Neutrophil (primary cell): Measurements from ENCODE around the gene GCM1.

Experiments used
- H3K27ac ChIP-seq: fragments of 200-600 bp; sonication (generic); 2 replicates; pipeline ENCODE4 v1.5.1; 2016; ENCODE audit warnings: mild to moderate bottlenecking, moderate library complexity
- H3K27me3 ChIP-seq: fragments of 200-600 bp; sonication (generic); 2 replicates; pipeline ENCODE4 v1.6.0; 2016; ENCODE audit warnings: mild to moderate bottlenecking
- H3K36me3 ChIP-seq: fragments of 200-600 bp; sonication (generic); 2 replicates; pipeline ENCODE4 v1.5.1; 2017
- H3K4me1 ChIP-seq, 2 experiments: fragments of 200-600 bp in 1 of 2; sonication (generic) in 1 of 2; 1 replicate in 1 of 2; 2 replicates in 1 of 2; pipeline versions ENCODE4 v1.5.1 to v1.6.1; 2013 to 2016; ENCODE audit warnings: low read depth in 1 of 2, low read length in 1 of 2, mild to moderate bottlenecking in 1 of 2, moderate library complexity in 1 of 2; ENCODE audit not compliant: control insufficient read depth in 1 of 2, insufficient read depth in 1 of 2
- H3K4me3 ChIP-seq, 2 experiments: fragments of 200-600 bp in 1 of 2; sonication (generic) in 1 of 2; 1 replicate in 1 of 2; 2 replicates in 1 of 2; pipeline ENCODE4 v1.5.1; 2013 to 2016; ENCODE audit warnings: low read depth in 1 of 2, low read length in 1 of 2, mild to moderate bottlenecking in 1 of 2, moderate library complexity in 1 of 2
- H3K9me3 ChIP-seq: fragments of 200-600 bp; sonication (generic); 2 replicates; pipeline ENCODE4 v1.5.1; 2016
- CTCF ChIP-seq: fragments of 200-600 bp; sonication (generic); IDR thresholded peaks from 2 replicates; pipeline ENCODE4 v1.5.1; 2016; ENCODE audit warnings: antibody characterized with exemption

GCM1 gene

GRCh38 chr6:53136000-53136609 is 12.5 kb downstream of the GCM1 start:
- H3K27ac ChIP-seq, result no peak overlapping the region
- no peak for TF ChIP-seq CTCF

GRCh38 chr6:53134601-53135235 is 13.9 kb downstream of the GCM1 start:
- H3K27me3 ChIP-seq, result peaks cover 10% of the 10 kb centered on the region
- no peaks in the 10 kb centered on the region for H3K36me3 ChIP-seq

More at GRCh38 chr6:53136000-53136609, 12.5 kb downstream of the GCM1 start:
- H3K27me3 ChIP-seq, result no peaks in the 10 kb centered on the region
- H3K4me1 ChIP-seq, result no peaks in the 10 kb centered on the region
- H3K9me3 ChIP-seq, result no peaks in the 10 kb centered on the region
- no peak overlapping the region for H3K4me3 ChIP-seq
- no peaks in the 10 kb centered on the region for H3K36me3 ChIP-seq

GRCh38 chr6:53133961-53134360 is 14.7 kb downstream of the GCM1 start:
- Histone ChIP-seq H3K27me3 (peaks cover 16% of the 10 kb centered on the region), H3K36me3 (no peaks in the 10 kb centered on the region), H3K4me1 (no peaks in the 10 kb centered on the region), H3K27ac (no peak overlapping the region), H3K9me3 (no peaks in the 10 kb centered on the region), H3K4me3 (no peak overlapping the region)
- no peak for TF ChIP-seq CTCF

More at GRCh38 chr6:53134601-53135235, 13.9 kb downstream of the GCM1 start:
- Histone ChIP-seq H3K4me3 (no peak overlapping the region), H3K27ac (no peak overlapping the region), H3K9me3 (no peaks in the 10 kb centered on the region), H3K4me1 (no peaks in the 10 kb centered on the region)
- no peak for TF ChIP-seq CTCF

- Histone ChIP-seq H3K4me3 (no peak overlapping the region), H3K27ac (no peak overlapping the region), H3K4me1 (no peaks in the 10 kb centered on the region), H3K9me3 (no peaks in the 10 kb centered on the region), H3K27me3 (peaks cover 29% of the 10 kb centered on the region), H3K36me3 (no peaks in the 10 kb centered on the region)
- TF ChIP-seq CTCF, result no peak
These were observed 17.9 kb downstream of the GCM1 start for GRCh38 chr6:53130569-53131290.

GRCh38 chr6:53128842-53129241 is 19.8 kb downstream of the GCM1 start:
- TF ChIP-seq CTCF, result no peak
- Histone ChIP-seq H3K36me3 (no peaks in the 10 kb centered on the region), H3K27me3 (peaks cover 29% of the 10 kb centered on the region), H3K27ac (no peak overlapping the region), H3K4me1 (no peaks in the 10 kb centered on the region), H3K9me3 (no peaks in the 10 kb centered on the region), H3K4me3 (no peak overlapping the region)
